B cell (primary cell): Measurements from ENCODE around the gene SHFL. TPM values are rescaled to one million over a fixed set of nuclear protein-coding genes. Genes with fewer than 3 reads are reported as not detected.

ENCODE experiments used
- ATAC-seq: fragments of 200-7000 bp; cut with Tn5 transposase; one replicate; pipeline ENCODE4 v1.10.0; 2021; ENCODE audit warnings: low read depth, mild to moderate bottlenecking, moderate number of reproducible peaks, moderate library complexity
- CTCF ChIA-PET: fragments of 350-600 bp; sonication (Branson Sonifier 250); formaldehyde crosslinking; loops from one replicate; lab custom pipeline; 2021; ENCODE audit warnings: antibody characterized with exemption, inconsistent platforms; lab: Charles Lee
- POLR2A ChIA-PET: fragments of 350-600 bp; sonication (Branson Sonifier 250); formaldehyde crosslinking; loops from one replicate; lab custom pipeline; 2021; ENCODE audit warnings: antibody characterized with exemption; lab: Charles Lee
- DNase-seq: peaks from one replicate; pipeline ENCODE4 v3.0.0; 2013
- H2AFZ ChIP-seq: 2 replicates; pipeline ENCODE4 v1.6.1; 2012; ENCODE audit warnings: mild to moderate bottlenecking, low read depth, low read length; ENCODE audit not compliant: insufficient read depth, poor library complexity, severe bottlenecking
- H3K27ac ChIP-seq, 2 donors: 1 replicate in 1 of 2; 2 replicates in 1 of 2; pipeline ENCODE4 v1.5.1; 2012 to 2013; ENCODE audit warnings: low read length in 2 of 2, mild to moderate bottlenecking in 2 of 2, moderate library complexity in 1 of 2
- H3K27me3 ChIP-seq, 4 experiments: fragments of 200-600 bp in 1 of 4; sonication (generic) in 1 of 4; replicated peaks in 1 of 4; 1 replicate in 2 of 4; 2 replicates in 2 of 4; pipeline versions ENCODE4 v1.6.1 to v1.7.0; 2013 to 2016; ENCODE audit warnings: low read length in 3 of 4, mild to moderate bottlenecking in 2 of 4, mixed read lengths in 1 of 4, moderate library complexity in 1 of 4; ENCODE audit not compliant: insufficient read depth in 4 of 4, control insufficient read depth in 3 of 4; ENCODE audit errors: control extremely low read depth in 1 of 4
- H3K36me3 ChIP-seq, 2 experiments: replicated peaks in 1 of 2; 1 replicate in 1 of 2; 2 replicates in 1 of 2; pipeline versions ENCODE4 v1.6.1 to v1.7.1; 2013; ENCODE audit warnings: low read length in 1 of 2; ENCODE audit not compliant: insufficient read depth in 2 of 2, control insufficient read depth in 1 of 2; ENCODE audit errors: control extremely low read depth in 1 of 2, extremely low read depth in 1 of 2
- H3K4me1 ChIP-seq, 2 donors: fragments of 200-600 bp in 1 of 2; sonication (generic) in 1 of 2; 1 replicate in 1 of 2; 2 replicates in 1 of 2; pipeline versions ENCODE4 v1.5.1 to v1.6.1; 2013 to 2017; ENCODE audit warnings: low read length in 2 of 2; ENCODE audit not compliant: control insufficient read depth in 2 of 2, insufficient read depth in 2 of 2
- H3K4me2 ChIP-seq: replicated peaks from 2 replicates; pipeline ENCODE3; 2012; ENCODE audit warnings: mild to moderate bottlenecking, low read depth, low read length; ENCODE audit not compliant: poor library complexity, severe bottlenecking
- H3K4me3 ChIP-seq, 5 experiments: fragments of 200-600 bp in 1 of 5; sonication (generic) in 1 of 5; 1 replicate in 3 of 5; 2 replicates in 2 of 5; pipeline versions ENCODE4 v1.5.1 to v1.7.0; 2011 to 2016; ENCODE audit warnings: low read length in 4 of 5, mild to moderate bottlenecking in 4 of 5, low read depth in 2 of 5, control low read depth in 1 of 5, moderate library complexity in 1 of 5; ENCODE audit not compliant: insufficient read depth in 1 of 5; ENCODE audit errors: control extremely low read depth in 1 of 5, extremely low read depth in 1 of 5
- H3K79me2 ChIP-seq: fragments of 200-600 bp; sonication (generic); one replicate; pipeline ENCODE4 v1.6.0; 2016; ENCODE audit warnings: low read length; ENCODE audit not compliant: control insufficient read depth, insufficient read depth
- H3K9ac ChIP-seq: fragments of 200-600 bp; sonication (generic); 2 replicates; pipeline ENCODE4 v1.6.1; 2017; ENCODE audit warnings: mild to moderate bottlenecking, low read length, moderate library complexity
- H3K9me3 ChIP-seq, 3 donors: one replicate each; pipeline versions ENCODE4 v1.6.1 to v1.7.1; 2013; ENCODE audit warnings: low read length in 2 of 3; ENCODE audit not compliant: control insufficient read depth in 2 of 3, insufficient read depth in 1 of 3; ENCODE audit errors: control extremely low read depth in 1 of 3
- H4K20me1 ChIP-seq: 2 replicates; pipeline ENCODE4 v1.6.0; 2012; ENCODE audit warnings: mild to moderate bottlenecking, low read length; ENCODE audit not compliant: insufficient read depth, control insufficient read depth, poor library complexity, severe bottlenecking
- H3K27ac Mint-ChIP-seq: one replicate; pipeline ENCODE4 v1.8.0; 2021; ENCODE audit warnings: mixed read lengths
- H3K27me3 Mint-ChIP-seq: one replicate; pipeline ENCODE4 v1.8.0; 2021; ENCODE audit warnings: mixed read lengths
- H3K4me1 Mint-ChIP-seq: one replicate; pipeline ENCODE4 v1.8.0; 2021; ENCODE audit warnings: mixed read lengths
- H3K4me3 Mint-ChIP-seq: one replicate; pipeline ENCODE4 v1.8.0; 2021; ENCODE audit warnings: mixed read lengths
- H3K9me3 Mint-ChIP-seq: one replicate; pipeline ENCODE4 v1.8.0; 2022; ENCODE audit warnings: mixed read lengths; ENCODE audit not compliant: insufficient read depth
- CTCF ChIP-seq: fragments of 200-600 bp; IDR thresholded peaks from one replicate; pipeline ENCODE4 v1.8.0; 2022; ENCODE audit warnings: antibody characterized with exemption, mild to moderate bottlenecking
- EZH2 ChIP-seq: IDR thresholded peaks from 2 replicates; pipeline ENCODE4 v1.6.1; 2012; ENCODE audit warnings: borderline replicate concordance, low read depth, mild to moderate bottlenecking, moderate library complexity, low read length; ENCODE audit not compliant: insufficient read depth, poor library complexity, severe bottlenecking
- WGBS: methylation state at CpG from one replicate; pipeline ENCODE4 v1.1.5; 2013; ENCODE audit warnings: missing lambda C conversion rate; ENCODE audit not compliant: insufficient coverage; 5-methylcytosine and 5-hydroxymethylcytosine counted together
- intact Hi-C: fragments of 100-400 bp; cut with micrococcal nuclease; formaldehyde crosslinking; loops from one replicate; pipeline ENCODE4 v1.10.0; 2022
- polyA plus RNA-seq: library from polyadenylated mRNA; depleted of rRNA; stranded (reverse); fragments of >200 nt; gene quantifications from 2 replicates; pipeline ENCODE4 v1.2.3, GENCODE V29; 2012
- total RNA-seq, 2 donors: library from RNA; stranded (reverse); fragments of 120-200 nt in 1 of 2; gene quantifications; 1 replicate in 1 of 2; 2 replicates in 1 of 2; pipeline versions ENCODE4 v1.2.3 to v1.2.4, GENCODE V29; 2013 to 2022

SHFL gene
- total and polyA plus RNA-seq, 2 donors (not counting 1 experiment from before 2014, with no cell fraction given), result 109 to 205 TPM

GRCh38 chr19:10088949-10089554, 2.9 kb downstream of the SHFL start:
- Mint-ChIP-seq H3K9me3 (no peaks in the 10 kb centered on the region), H3K4me3 (no peak overlapping the region), H3K27me3 (no peaks in the 10 kb centered on the region), H3K27ac (no peak overlapping the region), H3K4me1 (peaks cover 32% of the 10 kb centered on the region)
- Histone ChIP-seq H3K4me1 (peaks cover 6 to 31% of the 10 kb centered on the region in 2 donors), H3K4me3 (no peak overlapping the region), H2AFZ (no peak overlapping the region), H3K79me2 (peaks cover 9% of the 10 kb centered on the region), H3K4me2 (no peak overlapping the region), H4K20me1 (no peaks in the 10 kb centered on the region), H3K9me3 (no peaks in the 10 kb centered on the region), H3K27me3 (no peaks in the 10 kb centered on the region), H3K27ac (no peak overlapping the region), H3K36me3 (peaks cover 0 to 14% of the 10 kb centered on the region in 2 experiments), H3K9ac (no peak overlapping the region)
- ChIA-PET CTCF (interaction anchor here (1.6 kb wide), 1 partner anchor 161 kb away, joined by 3 read pairs; no protein-coding TSS in a partner anchor), POLR2A (interaction anchor here (0.8 kb wide), 1 partner anchor 746 kb away, joined by 7 read pairs; no protein-coding TSS in a partner anchor)
- ATAC-seq (no peak), DNase-seq (no peak)
- intact Hi-C loops, result loop anchor here (5.0 to 10.0 kb wide), 2 partner anchors 33 to 106 kb away; partner anchors contain the start of gene DNMT1
- WGBS, result 91% methylated on average over 3 of the region's 6 CpGs
- no peak for TF ChIP-seq EZH2
- TF ChIP-seq CTCF, result no peak

- ATAC-seq (no peak), DNase-seq (no peak)
- intact Hi-C loops, result loop anchor here (5.0 to 10.0 kb wide), 2 partner anchors 32 to 105 kb away; partner anchors contain the start of gene DNMT1
- TF ChIP-seq EZH2 (no peak), CTCF (no peak)
- Histone ChIP-seq H3K27ac (no peak overlapping the region), H3K27me3 (no peaks in the 10 kb centered on the region), H2AFZ (no peak overlapping the region), H3K36me3 (peaks cover 0 to 14% of the 10 kb centered on the region in 2 experiments), H3K79me2 (peaks cover 9% of the 10 kb centered on the region), H3K4me3 (no peak overlapping the region), H4K20me1 (no peaks in the 10 kb centered on the region), H3K4me2 (no peak overlapping the region), H3K9me3 (no peaks in the 10 kb centered on the region), H3K4me1 (peaks cover 6 to 31% of the 10 kb centered on the region in 2 donors), H3K9ac (no peak overlapping the region)
- Mint-ChIP-seq H3K27me3 (no peaks in the 10 kb centered on the region), H3K4me1 (peaks cover 32% of the 10 kb centered on the region), H3K27ac (no peak overlapping the region), H3K4me3 (no peak overlapping the region), H3K9me3 (no peaks in the 10 kb centered on the region)
- ChIA-PET POLR2A (no interaction called here), CTCF (no interaction called here)
- 94% methylated on average over 13 of the region's 15 CpGs for WGBS
Measured at GRCh38 chr19:10089801-10090375, 3.8 kb downstream of the SHFL start.
